Measurements from ENCODE around the gene SLC16A13.

Gene SLC16A13

GRCh38 chr17:7020894-7021664 is 14.7 kb upstream of the SLC16A13 start:
- Histone ChIP-seq H3K9me3 (no peaks in the 10 kb centered on the region), H3K36me3 (no peaks in the 10 kb centered on the region), H3K27me3 (no peaks in the 10 kb centered on the region), H3K4me3 (ENCODE audit: low read depth, low read length) (no peak overlapping the region), H3K4me1 (no peaks in the 10 kb centered on the region; the same call in 1 of the 2 replicates)
- no peak for DNase-seq
- no peak for TF ChIP-seq CTCF (IDR thresholded peaks at IDR 0.05; ENCODE audit: low read depth, low read length)

- Histone ChIP-seq H3K36me3 (no peaks in the 10 kb centered on the region), H3K4me1 (no peaks in the 10 kb centered on the region; the same call in 1 of the 2 replicates), H3K9me3 (no peaks in the 10 kb centered on the region), H3K4me3 (ENCODE audit: low read depth, low read length) (no peak overlapping the region), H3K27me3 (no peaks in the 10 kb centered on the region)
- peak; percentile 70 for DNase-seq
- TF ChIP-seq CTCF (IDR thresholded peaks at IDR 0.05; ENCODE audit: low read depth, low read length) = peak; percentile 65
These were observed 13.6 kb upstream of the SLC16A13 start for GRCh38 chr17:7021993-7022778.

- DNase-seq = no peak
- Histone ChIP-seq H3K27me3 (no peaks in the 10 kb centered on the region), H3K36me3 (no peaks in the 10 kb centered on the region), H3K9me3 (no peaks in the 10 kb centered on the region), H3K4me3 (ENCODE audit: low read depth, low read length) (no peak within 1 kb of the TSS), H3K4me1 (no peaks in the 10 kb centered on the region; the same call in 1 of the 2 replicates)
- TF ChIP-seq CTCF (IDR thresholded peaks at IDR 0.05; ENCODE audit: low read depth, low read length) = no peak
These were observed 12.8 kb upstream of the SLC16A13 start, which contains the start of gene BCL6B for GRCh38 chr17:7022781-7023571. Gene BCL6B (plus strand): TSS chr17:7023050. CDS start chr17:7023672, 622 bp downstream.

GRCh38 chr17:7023576-7024401 is 12.0 kb upstream of the SLC16A13 start:
- Histone ChIP-seq H3K27me3 (no peaks in the 10 kb centered on the region), H3K4me3 (ENCODE audit: low read depth, low read length) (0 out of 2 replicates have a peak overlapping the region, but pooled peaks have one; percentile 23), H3K4me1 (no peaks in the 10 kb centered on the region; the same call in 1 of the 2 replicates), H3K9me3 (no peaks in the 10 kb centered on the region), H3K36me3 (no peaks in the 10 kb centered on the region)
- TF ChIP-seq CTCF (IDR thresholded peaks at IDR 0.05; ENCODE audit: low read depth, low read length) = no peak
- DNase-seq = peak; percentile 93

- Histone ChIP-seq H3K9me3 (no peaks in the 10 kb centered on the region), H3K4me3 (ENCODE audit: low read depth, low read length) (no peak overlapping the region), H3K4me1 (no peaks in the 10 kb centered on the region; the same call in 1 of the 2 replicates), H3K27me3 (no peaks in the 10 kb centered on the region), H3K36me3 (no peaks in the 10 kb centered on the region)
- no peak for TF ChIP-seq CTCF (IDR thresholded peaks at IDR 0.05; ENCODE audit: low read depth, low read length)
- DNase-seq = no peak
These were observed 11.4 kb upstream of the SLC16A13 start for GRCh38 chr17:7024402-7024785.

Measured in BE2C (cell line).